Fibroblast of skin of right quadriceps (primary cell): Measurements from ENCODE around the gene SGCG.
A peak's percentile ranks its signal among the peaks of the same experiment; 100 is the strongest.

Experiments used
- DNase-seq: peaks from one replicate; pipeline ENCODE4 v3.0.0-alpha.2; 2013

Gene SGCG

GRCh38 chr13:23344931-23345595 lies 164.3 kb downstream of the SGCG start:
- no peak for DNase-seq

- DNase-seq, result no peak
Observed at GRCh38 chr13:23347601-23348000, 166.8 kb downstream of the SGCG start.

DNA sequence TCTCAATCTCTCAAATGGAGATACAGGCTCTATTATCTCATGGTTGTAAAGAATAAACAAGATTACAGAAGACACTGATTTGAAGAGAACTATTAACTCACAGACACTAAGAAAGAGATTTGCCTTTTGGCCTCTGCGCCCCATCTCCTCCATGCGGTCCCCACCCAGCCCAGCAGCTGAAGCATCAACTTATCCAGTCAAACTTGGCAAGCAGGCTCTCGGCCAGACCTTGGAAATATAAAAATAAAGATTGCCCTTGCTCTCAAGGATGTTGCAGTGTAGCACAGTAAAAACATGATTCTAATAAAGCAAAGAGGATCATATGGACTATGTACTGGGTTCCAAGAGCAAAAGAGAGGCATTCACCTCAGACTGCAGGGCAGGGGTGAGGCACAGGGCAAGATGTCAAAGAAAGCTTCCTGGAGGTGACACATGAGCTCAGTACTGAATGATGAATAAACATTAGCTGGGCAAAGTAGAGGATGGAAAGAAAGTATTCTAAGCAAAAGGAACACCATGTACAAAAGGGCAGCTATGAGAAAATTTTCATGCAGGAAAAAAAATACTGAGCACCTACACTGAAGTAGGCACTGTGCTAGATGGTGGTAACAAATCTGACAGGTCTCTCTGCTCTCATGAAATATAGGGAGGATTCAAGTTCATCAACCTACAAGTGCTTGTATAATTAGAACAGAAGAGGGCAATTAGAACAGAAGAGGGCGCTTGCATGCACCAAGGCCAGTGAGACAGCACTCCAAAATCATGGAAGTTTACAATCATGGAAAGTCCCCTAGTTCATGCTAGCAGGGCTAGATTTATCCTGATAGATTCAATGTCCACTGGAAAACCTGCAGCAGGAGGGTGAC lies 167.7 kb downstream of the SGCG start:
- no peak for DNase-seq

DNA sequence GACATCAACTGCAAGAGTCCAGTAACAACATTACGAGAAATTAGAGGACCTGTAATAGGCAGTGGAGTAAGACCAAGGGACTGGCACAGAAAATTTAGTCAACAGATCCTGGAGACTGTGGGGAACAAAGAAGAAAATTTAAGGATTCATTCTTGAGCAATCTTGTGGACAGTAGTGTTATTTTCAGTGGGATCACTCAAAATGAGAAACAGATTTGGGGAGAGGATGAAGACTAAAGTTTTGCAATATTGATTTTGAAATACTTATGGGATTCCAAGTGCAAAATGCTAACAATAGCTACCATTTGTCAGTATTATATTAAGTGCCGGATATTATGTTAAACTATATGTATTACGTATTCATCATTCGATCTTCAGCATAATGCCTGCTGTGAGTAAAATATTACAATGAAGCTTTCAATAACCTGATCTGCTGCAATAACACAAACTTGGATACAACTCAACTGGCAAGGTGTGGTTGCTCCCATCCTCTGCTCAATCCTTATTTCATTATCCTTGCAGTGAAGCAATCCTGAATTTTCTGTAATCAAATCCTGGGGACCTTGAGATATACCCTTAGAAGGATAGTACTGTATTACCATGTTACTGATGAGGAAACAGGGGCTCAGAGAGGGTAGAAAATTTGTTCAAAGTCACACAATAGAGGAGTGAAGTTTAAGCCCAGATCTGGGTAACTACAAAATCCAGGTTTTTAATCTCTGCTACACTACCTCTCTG lies 168.6 kb downstream of the SGCG start:
- DNase-seq, result peak; percentile 55

GRCh38 chr13:23350009-23350408 lies 169.2 kb downstream of the SGCG start:
- DNase-seq, result no peak

DNA sequence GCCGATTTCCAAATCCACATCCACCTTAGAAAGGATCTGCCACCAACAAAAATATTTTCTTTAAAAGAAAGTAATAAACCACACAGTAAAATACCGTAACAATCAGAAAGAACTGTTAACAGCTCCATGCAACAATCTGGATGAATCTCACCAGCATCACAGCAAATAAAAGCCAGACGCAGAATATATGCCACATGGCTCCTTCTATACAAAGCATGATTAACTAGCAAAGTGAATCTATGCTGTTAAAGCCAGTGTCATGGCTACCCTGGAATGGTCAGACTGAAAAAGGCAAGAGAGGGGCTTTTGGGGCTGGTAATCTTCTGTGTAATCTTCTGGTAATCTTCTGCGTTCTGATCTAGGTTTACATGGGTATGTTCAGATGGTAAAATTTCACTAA lies 171.4 kb downstream of the SGCG start:
- DNase-seq, result no peak

DNA sequence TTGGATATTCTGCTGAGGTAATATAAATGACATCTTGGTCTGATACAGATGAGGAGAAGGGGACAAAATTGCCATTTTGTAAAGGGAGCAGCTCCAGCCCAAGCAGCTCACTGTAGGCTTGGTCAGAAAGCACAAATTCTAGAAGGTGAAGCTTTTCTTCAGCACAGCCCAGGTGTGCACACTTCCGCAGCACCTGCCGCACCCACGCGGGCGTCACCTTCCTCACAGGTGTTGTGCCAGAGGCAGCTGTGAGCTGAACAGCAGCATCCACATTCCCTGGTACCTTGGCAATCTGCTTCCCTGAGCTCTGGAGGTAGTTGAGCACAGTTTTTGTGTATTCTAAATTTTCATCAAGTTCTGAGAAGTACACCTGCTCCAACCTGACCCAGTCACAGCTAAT lies 173.7 kb downstream of the SGCG start:
- DNase-seq, result no peak

- no peak for DNase-seq
Observed at GRCh38 chr13:23356368-23356767, 175.6 kb downstream of the SGCG start.

- DNase-seq, result no peak
Observed at GRCh38 chr13:23357349-23357748, 176.6 kb downstream of the SGCG start.

GRCh38 chr13:23359882-23360281 lies 179.1 kb downstream of the SGCG start:
- no peak for DNase-seq

- DNase-seq, result no peak
Observed at GRCh38 chr13:23365652-23366051, 184.9 kb downstream of the SGCG start.

DNA sequence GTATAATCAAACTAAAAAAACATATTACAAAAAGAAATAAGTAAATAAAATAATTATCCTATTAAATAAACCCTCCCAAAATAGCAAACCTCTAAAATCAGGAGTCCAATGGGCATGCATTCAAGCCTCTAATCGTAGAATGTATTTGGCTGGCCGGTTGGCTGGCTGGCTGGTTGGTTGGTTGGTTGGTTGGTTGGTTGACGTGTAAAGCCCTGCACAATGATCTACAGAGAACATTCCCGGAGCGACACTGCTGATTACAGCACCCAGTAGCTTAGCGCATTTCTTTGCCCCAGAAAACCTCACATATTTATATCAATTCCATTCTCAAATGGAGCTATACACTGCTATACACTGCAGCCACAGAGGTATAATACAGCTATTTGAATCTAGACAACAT lies 187.1 kb downstream of the SGCG start:
- DNase-seq, result no peak

DNA sequence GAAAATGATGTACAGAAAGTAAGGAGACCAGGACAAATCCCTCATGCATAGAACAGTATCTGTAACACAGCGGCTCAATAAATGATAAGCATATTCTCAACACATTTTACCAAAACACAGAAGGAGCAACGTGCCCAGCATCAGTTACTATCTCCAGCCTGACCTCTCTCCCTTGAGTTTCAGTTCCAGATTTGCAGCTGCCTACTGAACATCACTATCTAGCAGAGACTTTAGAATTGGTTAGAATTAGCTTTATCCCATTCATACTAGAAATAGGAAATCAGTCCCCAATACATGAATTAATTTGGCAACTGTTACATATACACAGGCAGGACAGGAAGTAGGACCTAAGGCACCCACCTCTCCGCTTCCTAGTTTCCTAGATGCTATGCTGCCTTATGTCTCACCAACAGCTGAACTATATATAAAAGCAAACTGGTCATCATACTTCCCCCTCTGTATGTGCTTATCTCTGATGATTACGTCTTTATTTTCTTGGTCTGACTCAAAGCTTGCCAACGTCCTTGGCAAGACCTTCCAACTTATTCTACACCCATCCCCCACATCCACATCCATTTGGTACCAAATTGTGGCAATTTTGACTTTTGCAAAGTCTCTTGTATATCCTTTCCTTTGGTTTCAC lies 191.6 kb downstream of the SGCG start:
- DNase-seq, result no peak
